ENCODE data around the gene APBA2. TPM values are rescaled to one million over a fixed set of nuclear protein-coding genes. Genes with fewer than 3 reads are reported as not detected.

The APBA2 gene
- total RNA-seq, 1 donor from 2014 or later: 3.8 TPM

DNA sequence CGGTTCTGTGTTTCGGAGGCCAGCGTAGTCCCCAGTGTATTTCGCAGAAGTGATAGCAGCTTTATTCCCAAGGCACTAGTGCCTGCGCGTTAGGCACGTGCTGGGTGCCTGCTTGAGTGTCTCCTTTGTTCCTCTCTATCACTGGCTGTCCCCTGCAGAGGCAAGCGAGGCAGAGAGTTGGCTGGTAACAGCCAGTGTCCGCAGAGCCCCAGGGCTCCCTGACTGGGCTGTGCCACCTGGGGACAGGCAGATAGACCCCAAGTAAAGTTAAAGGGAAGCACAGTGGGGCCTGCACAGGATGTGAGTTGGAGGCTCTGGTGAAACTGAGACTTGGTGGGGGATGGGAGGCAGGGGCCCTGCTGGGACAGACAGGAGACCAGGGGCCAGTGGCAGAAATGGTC lies 50.7 kb downstream of the APBA2 start:
- intact Hi-C loops (cut with DNase I): no loop called here
- Histone ChIP-seq H3K9me3 (no peaks in the 10 kb centered on the region), H3K27me3 (ENCODE audit: low read depth) (no peaks in the 10 kb centered on the region), H3K4me3 (no peak overlapping the region), H3K4me1 (no peaks in the 10 kb centered on the region), H3K27ac (no peak overlapping the region), H3K36me3 (no peaks in the 10 kb centered on the region)
- no peak for ATAC-seq
- TF ChIP-seq, protein P1, sequence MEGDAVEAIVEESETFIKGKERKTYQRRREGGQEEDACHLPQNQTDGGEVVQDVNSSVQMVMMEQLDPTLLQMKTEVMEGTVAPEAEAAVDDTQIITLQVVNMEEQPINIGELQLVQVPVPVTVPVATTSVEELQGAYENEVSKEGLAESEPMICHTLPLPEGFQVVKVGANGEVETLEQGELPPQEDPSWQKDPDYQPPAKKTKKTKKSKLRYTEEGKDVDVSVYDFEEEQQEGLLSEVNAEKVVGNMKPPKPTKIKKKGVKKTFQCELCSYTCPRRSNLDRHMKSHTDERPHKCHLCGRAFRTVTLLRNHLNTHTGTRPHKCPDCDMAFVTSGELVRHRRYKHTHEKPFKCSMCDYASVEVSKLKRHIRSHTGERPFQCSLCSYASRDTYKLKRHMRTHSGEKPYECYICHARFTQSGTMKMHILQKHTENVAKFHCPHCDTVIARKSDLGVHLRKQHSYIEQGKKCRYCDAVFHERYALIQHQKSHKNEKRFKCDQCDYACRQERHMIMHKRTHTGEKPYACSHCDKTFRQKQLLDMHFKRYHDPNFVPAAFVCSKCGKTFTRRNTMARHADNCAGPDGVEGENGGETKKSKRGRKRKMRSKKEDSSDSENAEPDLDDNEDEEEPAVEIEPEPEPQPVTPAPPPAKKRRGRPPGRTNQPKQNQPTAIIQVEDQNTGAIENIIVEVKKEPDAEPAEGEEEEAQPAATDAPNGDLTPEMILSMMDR (IDR thresholded peaks at IDR 0.05): no peak
- DNase-seq: no peak

DNA sequence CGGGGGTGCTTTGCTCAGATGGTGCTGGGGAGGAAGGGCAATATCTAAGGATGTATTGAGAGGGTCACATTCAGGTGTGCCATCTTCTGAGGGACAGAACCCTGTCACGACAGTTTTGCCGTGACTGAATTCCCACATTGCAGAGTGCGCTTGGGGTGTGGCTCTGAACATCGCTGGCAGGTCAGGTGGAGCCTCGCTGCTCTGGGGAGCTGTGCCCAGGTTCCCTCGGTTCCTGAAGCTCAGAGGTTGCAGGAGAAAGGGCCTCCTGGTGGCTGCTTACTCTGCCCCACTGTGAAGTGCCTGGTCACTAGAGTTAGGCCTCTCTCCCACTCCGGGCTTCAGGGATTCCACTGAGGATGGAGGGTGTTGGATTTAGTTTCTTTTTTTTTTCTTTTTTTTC lies 51.5 kb downstream of the APBA2 start:
- Histone ChIP-seq H3K4me1 (no peaks in the 10 kb centered on the region), H3K4me3 (no peak overlapping the region), H3K27ac (no peak overlapping the region), H3K36me3 (no peaks in the 10 kb centered on the region), H3K9me3 (no peaks in the 10 kb centered on the region), H3K27me3 (ENCODE audit: low read depth) (no peaks in the 10 kb centered on the region)
- DNase-seq (no peak), ATAC-seq (no peak)
- TF ChIP-seq, protein P1 (IDR thresholded peaks at IDR 0.05): no peak
- intact Hi-C loops (cut with DNase I): no loop called here

DNA sequence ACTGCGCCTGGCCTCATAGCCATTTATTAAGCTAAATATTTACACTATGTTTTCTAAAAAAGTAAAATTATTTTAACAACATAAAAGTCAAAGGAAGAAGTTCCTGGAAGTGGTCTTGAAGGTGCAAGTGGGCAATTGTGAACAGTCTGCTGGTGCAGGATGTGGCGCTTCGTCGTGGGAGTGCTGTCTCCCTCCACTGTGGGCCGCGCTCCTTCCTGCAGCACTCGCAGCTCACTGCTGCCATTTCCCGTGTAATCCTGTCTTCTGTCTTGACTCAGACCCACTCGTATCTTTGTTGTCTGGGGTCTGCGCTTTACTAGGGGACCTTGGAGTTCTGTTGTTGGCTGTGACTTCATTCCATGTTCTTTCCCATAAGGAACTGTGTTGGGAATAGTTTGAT lies 56.3 kb downstream of the APBA2 start:
- Histone ChIP-seq H3K27me3 (ENCODE audit: low read depth) (no peaks in the 10 kb centered on the region), H3K27ac (no peak overlapping the region), H3K4me1 (no peaks in the 10 kb centered on the region), H3K9me3 (no peaks in the 10 kb centered on the region), H3K4me3 (no peak overlapping the region), H3K36me3 (no peaks in the 10 kb centered on the region)
- intact Hi-C loops (cut with DNase I): no loop called here
- ATAC-seq: no peak
- no peak for DNase-seq
- TF ChIP-seq, protein P1 (IDR thresholded peaks at IDR 0.05): no peak

GRCh38 chr15:28942571-28942970 lies 56.8 kb downstream of the APBA2 start:
- ATAC-seq (no peak), DNase-seq (no peak)
- intact Hi-C loops (cut with DNase I): no loop called here
- Histone ChIP-seq H3K9me3 (no peaks in the 10 kb centered on the region), H3K4me1 (no peaks in the 10 kb centered on the region), H3K36me3 (no peaks in the 10 kb centered on the region), H3K27me3 (ENCODE audit: low read depth) (no peaks in the 10 kb centered on the region), H3K4me3 (no peak overlapping the region), H3K27ac (no peak overlapping the region)
- TF ChIP-seq, protein P1 (IDR thresholded peaks at IDR 0.05): no peak

DNA sequence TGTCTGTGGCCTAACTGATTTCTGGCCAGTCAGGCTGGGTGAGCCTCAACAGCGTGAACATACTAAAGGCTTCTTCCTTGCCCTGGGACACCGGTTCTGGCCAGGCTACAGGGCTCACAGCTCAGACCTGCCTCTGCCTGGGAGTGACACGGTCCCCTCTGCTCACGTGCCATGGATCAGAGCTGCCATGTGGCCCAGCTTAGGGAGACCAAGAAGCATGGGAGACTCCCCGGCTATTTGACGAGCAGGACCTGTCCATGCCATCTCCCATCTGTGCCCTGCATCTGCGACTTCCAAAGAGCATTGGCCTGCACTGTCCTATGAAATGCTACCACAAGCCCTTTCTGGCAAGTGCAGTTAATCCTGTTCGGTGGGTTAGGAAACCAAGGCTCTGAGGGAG lies 57.4 kb downstream of the APBA2 start:
- ATAC-seq: no peak
- TF ChIP-seq, protein P1 (IDR thresholded peaks at IDR 0.05): no peak
- H3K4me3 ChIP-seq: no peak overlapping the region
- no peaks in the 10 kb centered on the region for H3K27me3 ChIP-seq (ENCODE audit: low read depth)
- no peak for DNase-seq
- intact Hi-C loops (cut with DNase I): no loop called here
- no peak overlapping the region for H3K27ac ChIP-seq
- H3K4me1 ChIP-seq: no peaks in the 10 kb centered on the region
- H3K9me3 ChIP-seq: no peaks in the 10 kb centered on the region
- H3K36me3 ChIP-seq: no peaks in the 10 kb centered on the region

All from lower lobe of right lung (tissue), 2 donors.